Naive thymus-derived CD8-positive, alpha-beta T cell (primary cell): ENCODE results near the gene FARP1. TPM values are rescaled to one million over a fixed set of nuclear protein-coding genes. Genes with fewer than 3 reads are reported as not detected.

ENCODE experiments used
- ATAC-seq, 2 donors: fragments of 150-1000 bp; cut with Tn5 transposase in 1 of 2; sonication (Bioruptor Pico), chemical (Tn5 transposase) in 1 of 2; 1 replicate in 1 of 2; 2 replicates in 1 of 2; pipeline ENCODE4 v1.10.0; 2021; ENCODE audit warnings: mild to moderate bottlenecking in 2 of 2, moderate library complexity in 2 of 2
- POLR2A ChIA-PET: fragments of 350-600 bp; sonication (Branson Sonifier 250); formaldehyde crosslinking; loops from one replicate; lab custom pipeline; 2021; ENCODE audit warnings: antibody characterized with exemption; lab: Charles Lee
- DNase-seq, 10 donors: peaks; one replicate each; pipeline versions ENCODE4 v3.0.0 to v3.0.0-alpha.2; 2020 to 2022
- H3K27ac Mint-ChIP-seq, 10 donors: one replicate each; pipeline ENCODE4 v1.8.0; 2020 to 2022; ENCODE audit warnings: mild to moderate bottlenecking in 10 of 10, mixed read lengths in 10 of 10, moderate library complexity in 4 of 10, inconsistent platforms in 1 of 10
- H3K27me3 Mint-ChIP-seq, 5 donors: one replicate each; pipeline ENCODE4 v1.8.0; 2021 to 2022; ENCODE audit warnings: mixed read lengths in 5 of 5
- H3K36me3 Mint-ChIP-seq, 3 donors: one replicate each; pipeline ENCODE4 v1.8.0; 2020 to 2022; ENCODE audit warnings: mixed read lengths in 3 of 3, mild to moderate bottlenecking in 2 of 3, inconsistent platforms in 1 of 3
- H3K4me1 Mint-ChIP-seq, 4 donors: one replicate each; pipeline ENCODE4 v1.8.0; 2021 to 2022; ENCODE audit warnings: mixed read lengths in 4 of 4
- H3K4me3 Mint-ChIP-seq, 10 donors: one replicate each; pipeline ENCODE4 v1.8.0; 2020 to 2022; ENCODE audit warnings: mild to moderate bottlenecking in 10 of 10, mixed read lengths in 10 of 10, moderate library complexity in 6 of 10, inconsistent platforms in 1 of 10
- H3K9me3 Mint-ChIP-seq, 9 donors: one replicate each; pipeline ENCODE4 v1.8.0; 2020 to 2022; ENCODE audit warnings: mixed read lengths in 9 of 9, mild to moderate bottlenecking in 3 of 9, inconsistent platforms in 1 of 9, moderate library complexity in 1 of 9
- polyA plus RNA-seq, 3 donors: library from polyadenylated mRNA; unstranded; fragments of 300-500 nt; fragmentation: Illumina TruSeq; gene quantifications; one replicate each; pipeline ENCODE4 v1.2.3, GENCODE V29; 2021
- total RNA-seq, 8 experiments: library from RNA in 2 of 8; stranded (reverse) in 2 of 8; gene quantifications; one replicate each; pipeline ENCODE4 v1.2.3 and lab custom pipeline; 2021 to 2026

Gene FARP1
- total and polyA plus RNA-seq, 5 experiments from 2014 or later, result 0.03 to 0.55 (median 0.22) TPM

- Mint-ChIP-seq H3K27me3 (peaks cover 0 to 49% (median 8%) of the 10 kb centered on the region in 5 donors), H3K9me3 (no peaks in the 10 kb centered on the region), H3K4me1 (no peaks in the 10 kb centered on the region), H3K4me3 (no peak overlapping the region), H3K36me3 (no peaks in the 10 kb centered on the region), H3K27ac (no peak overlapping the region)
- ATAC-seq, result no peak
- no peak for DNase-seq
- POLR2A ChIA-PET, result no interaction called here
These were observed 156.5 kb downstream of the FARP1 start for GRCh38 chr13:98299235-98299965.

- Mint-ChIP-seq H3K27me3 (peaks cover 2 to 49% (median 8%) of the 10 kb centered on the region in 5 donors), H3K27ac (no peak overlapping the region), H3K36me3 (no peaks in the 10 kb centered on the region), H3K9me3 (no peaks in the 10 kb centered on the region), H3K4me3 (no peak overlapping the region), H3K4me1 (no peaks in the 10 kb centered on the region)
- ATAC-seq (no peak), DNase-seq (no peak)
- POLR2A ChIA-PET, result no interaction called here
These were observed 157.1 kb downstream of the FARP1 start for GRCh38 chr13:98299966-98300350.

GRCh38 chr13:98300956-98301641 is 158.2 kb downstream of the FARP1 start:
- Mint-ChIP-seq H3K4me3 (no peak overlapping the region), H3K27ac (no peak overlapping the region), H3K27me3 (peaks cover 2 to 38% (median 9%) of the 10 kb centered on the region in 5 donors), H3K36me3 (no peaks in the 10 kb centered on the region), H3K9me3 (no peaks in the 10 kb centered on the region), H3K4me1 (no peaks in the 10 kb centered on the region)
- POLR2A ChIA-PET, result no interaction called here
- ATAC-seq (no peak), DNase-seq (no peak)

GRCh38 chr13:98301721-98302120 is 158.8 kb downstream of the FARP1 start:
- H3K9me3 Mint-ChIP-seq, result no peaks in the 10 kb centered on the region
- H3K4me1 Mint-ChIP-seq, result no peaks in the 10 kb centered on the region
- no peak overlapping the region for H3K27ac Mint-ChIP-seq
- no peaks in the 10 kb centered on the region for H3K36me3 Mint-ChIP-seq
- POLR2A ChIA-PET, result no interaction called here
- DNase-seq (no peak), ATAC-seq (no peak)
- H3K4me3 Mint-ChIP-seq, result no peak overlapping the region
- H3K27me3 Mint-ChIP-seq, result peaks cover 2 to 32% (median 6%) of the 10 kb centered on the region in 5 donors

- DNase-seq (no peak), ATAC-seq (no peak)
- Mint-ChIP-seq H3K4me1 (no peaks in the 10 kb centered on the region), H3K4me3 (no peak overlapping the region), H3K36me3 (no peaks in the 10 kb centered on the region), H3K27me3 (peaks cover 0 to 19% (median 3%) of the 10 kb centered on the region in 5 donors), H3K9me3 (no peaks in the 10 kb centered on the region), H3K27ac (no peak overlapping the region)
- POLR2A ChIA-PET, result no interaction called here
These were observed 161.0 kb downstream of the FARP1 start for GRCh38 chr13:98303858-98304257.

- DNase-seq (no peak), ATAC-seq (no peak)
- Mint-ChIP-seq H3K36me3 (no peaks in the 10 kb centered on the region), H3K9me3 (no peaks in the 10 kb centered on the region), H3K4me1 (no peaks in the 10 kb centered on the region), H3K4me3 (no peak overlapping the region), H3K27me3 (peaks cover 0 to 19% (median 3%) of the 10 kb centered on the region in 5 donors), H3K27ac (peak overlapping the region in 1 of 10 donors; percentile 45)
- POLR2A ChIA-PET, result no interaction called here
These were observed 162.8 kb downstream of the FARP1 start for GRCh38 chr13:98305670-98306069.

GRCh38 chr13:98307463-98308085 is 164.7 kb downstream of the FARP1 start:
- Mint-ChIP-seq H3K4me1 (no peaks in the 10 kb centered on the region), H3K36me3 (no peaks in the 10 kb centered on the region)

GRCh38 chr13:98308086-98308911 is 165.4 kb downstream of the FARP1 start:
- POLR2A ChIA-PET, result no interaction called here
- ATAC-seq, result no peak
- no peaks in the 10 kb centered on the region for H3K9me3 Mint-ChIP-seq

More at GRCh38 chr13:98307463-98308085, 164.7 kb downstream of the FARP1 start:
- POLR2A ChIA-PET, result no interaction called here
- H3K9me3 Mint-ChIP-seq, result no peaks in the 10 kb centered on the region
- H3K4me3 Mint-ChIP-seq, result no peak overlapping the region
- ATAC-seq (no peak), DNase-seq (no peak)
- peak overlapping the region in 1 of 10 donors; percentile 34 for H3K27ac Mint-ChIP-seq
- H3K27me3 Mint-ChIP-seq, result peaks cover 0 to 10% (median 3%) of the 10 kb centered on the region in 5 donors

GRCh38 chr13:98309569-98310335 is 166.9 kb downstream of the FARP1 start:
- no peaks in the 10 kb centered on the region for H3K4me1 Mint-ChIP-seq
- H3K36me3 Mint-ChIP-seq, result no peaks in the 10 kb centered on the region
- peaks cover 0 to 8% (median 3%) of the 10 kb centered on the region in 5 donors for H3K27me3 Mint-ChIP-seq
- no peak overlapping the region for H3K27ac Mint-ChIP-seq
- DNase-seq (no peak), ATAC-seq (no peak)
- no peaks in the 10 kb centered on the region for H3K9me3 Mint-ChIP-seq
- H3K4me3 Mint-ChIP-seq, result no peak overlapping the region
- POLR2A ChIA-PET, result no interaction called here

More at GRCh38 chr13:98308086-98308911, 165.4 kb downstream of the FARP1 start:
- Mint-ChIP-seq H3K27me3 (peaks cover 0 to 8% (median 2%) of the 10 kb centered on the region in 5 donors), H3K27ac (peak overlapping the region in 1 of 10 donors; percentile 34), H3K4me3 (no peak overlapping the region), H3K36me3 (no peaks in the 10 kb centered on the region), H3K4me1 (no peaks in the 10 kb centered on the region)
- no peak for DNase-seq

GRCh38 chr13:98310485-98311199 is 167.7 kb downstream of the FARP1 start:
- POLR2A ChIA-PET, result no interaction called here
- Mint-ChIP-seq H3K9me3 (no peaks in the 10 kb centered on the region), H3K27me3 (peaks cover 0 to 8% (median 2%) of the 10 kb centered on the region in 5 donors), H3K4me1 (no peaks in the 10 kb centered on the region), H3K4me3 (no peak overlapping the region), H3K36me3 (no peaks in the 10 kb centered on the region), H3K27ac (peak overlapping the region in 1 of 10 donors; percentile 32)
- ATAC-seq, result no peak
- no peak for DNase-seq

GRCh38 chr13:98311200-98311548 is 168.3 kb downstream of the FARP1 start:
- Mint-ChIP-seq H3K4me1 (no peaks in the 10 kb centered on the region), H3K4me3 (no peak overlapping the region), H3K9me3 (no peaks in the 10 kb centered on the region), H3K27me3 (peaks cover 0 to 8% (median 2%) of the 10 kb centered on the region in 5 donors), H3K27ac (no peak overlapping the region), H3K36me3 (no peaks in the 10 kb centered on the region)
- ATAC-seq, result no peak
- POLR2A ChIA-PET, result no interaction called here
- DNase-seq, result no peak
